Activated naive CD8-positive, alpha-beta T cell (primary cell): Measurements from ENCODE around the gene NRIP1.
"Not testable (repeated sequence)": the region's sequence is repeated elsewhere in the genome, so short reads cannot be mapped to it uniquely, and the experiment has no call there.

Experiments
- H3K27ac Mint-ChIP-seq: one replicate; pipeline ENCODE4 v1.8.0; 2021; ENCODE audit warnings: mixed read lengths
- H3K27me3 Mint-ChIP-seq: one replicate; pipeline ENCODE4 v1.8.0; 2021; ENCODE audit warnings: mixed read lengths
- H3K36me3 Mint-ChIP-seq: one replicate; pipeline ENCODE4 v1.8.0; 2021; ENCODE audit warnings: mixed read lengths
- H3K4me1 Mint-ChIP-seq: one replicate; pipeline ENCODE4 v1.8.0; 2021; ENCODE audit warnings: low read depth, mixed read lengths
- H3K4me3 Mint-ChIP-seq: one replicate; pipeline ENCODE4 v1.8.0; 2021; ENCODE audit warnings: mild to moderate bottlenecking, mixed read lengths
- H3K9me3 Mint-ChIP-seq: one replicate; pipeline ENCODE4 v1.8.0; 2021; ENCODE audit warnings: low read depth, mixed read lengths

Gene NRIP1

DNA sequence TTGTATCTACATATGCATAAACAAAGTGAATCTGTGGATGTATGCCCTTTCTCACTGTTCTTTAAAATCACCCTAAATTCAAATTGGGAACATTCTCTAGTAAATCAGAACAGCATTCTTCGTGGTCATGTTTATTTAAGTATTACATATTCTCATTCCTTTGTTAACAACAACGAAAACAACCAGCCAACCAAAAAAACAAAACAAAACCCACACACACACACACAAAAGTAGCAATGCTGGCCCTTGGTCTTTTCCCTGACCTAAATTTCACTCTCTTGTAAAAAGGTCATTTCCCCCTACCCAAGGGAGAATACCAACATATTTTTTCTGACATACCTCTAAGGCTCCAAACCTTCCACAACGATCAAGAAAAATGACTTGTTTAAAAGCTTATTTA is 102.6 kb downstream of the NRIP1 start:
- Mint-ChIP-seq H3K27ac (no peak overlapping the region), H3K4me3 (no peak overlapping the region), H3K4me1 (no peaks in the 10 kb centered on the region), H3K27me3 (no peaks in the 10 kb centered on the region), H3K36me3 (peaks cover 18% of the 10 kb centered on the region), H3K9me3 (no peaks in the 10 kb centered on the region)

DNA sequence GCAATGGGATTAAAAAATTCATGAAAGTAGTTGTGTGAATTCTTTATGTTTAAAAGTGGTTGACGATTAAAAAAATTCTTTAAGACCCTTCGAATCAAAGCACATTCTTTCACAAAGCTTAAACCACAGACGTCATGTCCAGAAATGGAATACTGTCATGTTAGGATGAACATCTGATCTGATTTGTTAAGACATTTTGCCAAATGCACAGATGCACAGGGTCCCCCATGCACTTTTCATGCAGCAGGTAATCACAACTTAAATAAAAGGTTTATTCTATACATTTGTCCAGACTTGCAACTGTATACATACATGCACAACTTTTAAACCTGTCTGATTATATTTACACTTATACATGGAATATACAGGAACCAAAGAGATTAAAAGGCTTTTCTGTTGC is 103.3 kb downstream of the NRIP1 start:
- Mint-ChIP-seq H3K36me3 (peaks cover 14% of the 10 kb centered on the region), H3K27me3 (no peaks in the 10 kb centered on the region), H3K27ac (no peak overlapping the region), H3K4me3 (no peak overlapping the region), H3K9me3 (no peaks in the 10 kb centered on the region), H3K4me1 (no peaks in the 10 kb centered on the region)

DNA sequence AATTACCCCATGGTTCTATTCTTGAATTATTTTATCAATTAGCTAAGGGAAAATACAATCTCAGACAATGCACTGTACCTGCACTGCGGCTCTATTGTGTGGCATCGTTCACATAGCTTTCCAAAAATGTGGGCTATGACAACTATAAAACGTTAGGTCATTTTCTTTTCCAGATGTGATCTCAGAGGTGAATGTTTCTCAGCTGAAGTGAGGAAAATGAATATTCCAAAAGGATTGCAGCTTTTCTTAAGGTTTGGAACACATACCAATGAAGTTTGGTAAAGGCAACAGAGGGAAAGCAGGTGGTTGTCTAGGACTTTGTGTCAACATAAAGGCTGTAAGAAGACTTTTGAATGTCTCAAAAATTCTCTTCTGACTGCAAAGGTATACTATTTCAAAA is 105.5 kb downstream of the NRIP1 start:
- Mint-ChIP-seq H3K27ac (no peak overlapping the region), H3K36me3 (no peaks in the 10 kb centered on the region)

DNA sequence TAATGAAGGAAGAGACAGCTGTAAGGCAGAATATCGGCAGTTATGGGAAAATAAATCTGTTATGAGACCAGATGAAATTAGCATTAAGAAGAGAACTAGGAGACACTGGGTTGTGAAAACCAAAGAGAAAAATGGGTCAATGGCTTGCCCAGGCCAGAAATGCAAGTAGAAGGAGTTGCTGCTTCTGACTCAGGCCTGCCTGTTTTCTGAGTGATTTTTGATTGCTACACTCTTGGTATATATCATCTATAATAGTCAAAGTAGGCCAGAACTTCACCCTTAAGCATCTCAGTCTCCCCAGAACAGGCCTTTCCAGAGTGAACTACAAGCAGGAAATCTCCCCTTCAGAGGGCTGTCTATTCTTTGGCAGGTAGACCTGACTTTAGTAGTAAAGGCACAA is 107.0 kb downstream of the NRIP1 start:
- no peaks in the 10 kb centered on the region for H3K9me3 Mint-ChIP-seq
- H3K4me3 Mint-ChIP-seq, result no peak overlapping the region
- H3K27ac Mint-ChIP-seq, result no peak overlapping the region
- no peaks in the 10 kb centered on the region for H3K4me1 Mint-ChIP-seq
- no peaks in the 10 kb centered on the region for H3K27me3 Mint-ChIP-seq
- no peaks in the 10 kb centered on the region for H3K36me3 Mint-ChIP-seq

More for the DNA sequence above, 105.5 kb downstream of the NRIP1 start:
- H3K9me3 Mint-ChIP-seq, result no peaks in the 10 kb centered on the region
- H3K27me3 Mint-ChIP-seq, result no peaks in the 10 kb centered on the region
- H3K4me3 Mint-ChIP-seq, result no peak overlapping the region
- no peaks in the 10 kb centered on the region for H3K4me1 Mint-ChIP-seq

DNA sequence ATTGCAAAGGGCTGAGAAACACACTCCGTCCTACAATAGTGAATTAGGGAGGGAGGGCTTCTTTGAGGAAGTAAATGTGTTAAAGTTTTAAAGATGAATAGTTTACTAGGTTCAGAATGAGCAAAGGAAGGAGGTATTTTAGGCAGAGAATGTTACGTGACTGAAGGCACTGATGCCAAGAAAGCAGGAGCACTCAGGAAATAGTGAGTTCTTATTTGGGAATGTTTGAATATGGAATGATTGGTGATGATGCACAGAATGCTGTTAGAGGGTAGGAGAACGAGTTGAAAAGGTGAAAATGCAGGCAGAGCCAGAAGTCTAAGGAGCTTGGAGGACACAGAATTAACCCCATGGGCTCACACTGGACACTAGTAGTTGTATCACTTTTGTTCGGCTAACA is 108.0 kb downstream of the NRIP1 start:
- Mint-ChIP-seq H3K4me3 (no peak overlapping the region), H3K27ac (no peak overlapping the region), H3K27me3 (peaks cover 1% of the 10 kb centered on the region), H3K9me3 (no peaks in the 10 kb centered on the region), H3K4me1 (no peaks in the 10 kb centered on the region), H3K36me3 (no peaks in the 10 kb centered on the region)

DNA sequence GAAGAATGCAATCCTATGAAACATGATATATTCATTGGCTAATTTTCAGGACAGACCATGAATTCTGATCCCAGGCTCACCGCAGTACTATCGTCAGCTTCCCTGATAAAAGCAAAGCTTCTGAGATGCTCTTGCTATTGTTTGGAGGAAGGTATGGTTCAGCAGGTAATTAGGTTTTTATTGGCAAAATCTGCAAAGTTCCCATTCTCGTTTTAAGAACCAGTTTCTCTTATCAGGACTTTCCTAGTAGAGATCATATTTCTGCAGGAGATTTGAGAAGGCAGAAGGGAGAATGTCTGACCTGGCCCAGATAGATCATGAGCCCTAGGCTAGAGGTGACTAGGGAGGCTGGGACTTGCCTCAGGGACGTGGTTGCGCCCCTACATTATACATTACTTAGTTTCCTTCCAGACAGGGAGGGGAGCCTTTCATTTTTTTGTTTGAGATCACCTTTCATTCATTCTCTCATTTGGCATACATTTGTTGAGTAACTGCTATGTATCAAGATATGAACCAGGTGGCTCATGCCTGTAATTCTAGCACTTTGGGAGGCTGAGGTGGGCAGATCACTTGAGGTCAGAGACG is 108.8 kb downstream of the NRIP1 start:
- H3K27me3 Mint-ChIP-seq, result peaks cover 1% of the 10 kb centered on the region
- no peak overlapping the region for H3K27ac Mint-ChIP-seq
- no peaks in the 10 kb centered on the region for H3K36me3 Mint-ChIP-seq
- no peaks in the 10 kb centered on the region for H3K9me3 Mint-ChIP-seq
- no peak overlapping the region for H3K4me3 Mint-ChIP-seq
- no peaks in the 10 kb centered on the region for H3K4me1 Mint-ChIP-seq

DNA sequence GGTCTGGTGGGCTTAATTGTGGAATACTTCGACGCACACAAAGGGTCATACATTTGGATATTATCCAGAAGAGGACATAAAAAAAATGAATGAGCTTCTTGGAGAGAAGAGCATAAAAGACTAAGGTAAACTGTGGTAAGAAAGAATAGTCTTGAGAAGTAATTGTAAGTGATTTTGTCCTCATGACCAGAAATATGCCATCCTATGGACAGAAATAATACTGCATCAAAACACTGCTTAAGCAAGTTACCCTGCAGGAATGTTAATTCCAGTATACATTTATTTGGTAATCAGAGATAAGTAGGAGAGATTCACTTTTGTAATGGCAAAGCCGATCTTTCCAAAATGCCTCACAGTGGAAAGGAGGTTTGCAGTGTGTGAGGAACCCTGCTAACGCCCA is 111.9 kb downstream of the NRIP1 start:
- Mint-ChIP-seq H3K4me1 (no peaks in the 10 kb centered on the region), H3K27ac (no peak overlapping the region), H3K4me3 (no peak overlapping the region), H3K9me3 (peaks cover 8% of the 10 kb centered on the region), H3K36me3 (peaks cover 5% of the 10 kb centered on the region), H3K27me3 (peaks cover 1% of the 10 kb centered on the region)

DNA sequence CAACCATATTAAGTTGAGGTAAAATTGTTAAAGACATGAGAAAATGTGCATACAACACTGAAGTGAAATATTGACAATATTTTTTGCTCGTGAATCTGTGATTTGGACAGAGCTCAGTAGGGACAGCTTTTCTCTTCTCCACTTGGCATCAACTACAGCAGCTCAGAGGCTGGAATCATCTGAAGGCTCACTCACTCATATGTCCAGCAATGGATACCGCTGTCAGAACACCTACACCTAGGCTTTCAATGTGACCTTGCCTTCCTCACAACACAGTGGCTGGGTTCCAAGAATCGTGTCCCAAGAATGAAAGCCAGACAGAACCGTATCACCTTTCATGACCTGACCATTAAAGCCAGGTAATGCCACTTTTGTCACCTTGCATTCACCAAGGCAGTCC is 115.2 kb downstream of the NRIP1 start:
- H3K27ac Mint-ChIP-seq, result no peak overlapping the region
- peaks cover 8% of the 10 kb centered on the region for H3K9me3 Mint-ChIP-seq
- peaks cover 1% of the 10 kb centered on the region for H3K27me3 Mint-ChIP-seq
- no peak overlapping the region for H3K4me3 Mint-ChIP-seq
- H3K4me1 Mint-ChIP-seq, result no peaks in the 10 kb centered on the region
- peaks cover 8% of the 10 kb centered on the region for H3K36me3 Mint-ChIP-seq

DNA sequence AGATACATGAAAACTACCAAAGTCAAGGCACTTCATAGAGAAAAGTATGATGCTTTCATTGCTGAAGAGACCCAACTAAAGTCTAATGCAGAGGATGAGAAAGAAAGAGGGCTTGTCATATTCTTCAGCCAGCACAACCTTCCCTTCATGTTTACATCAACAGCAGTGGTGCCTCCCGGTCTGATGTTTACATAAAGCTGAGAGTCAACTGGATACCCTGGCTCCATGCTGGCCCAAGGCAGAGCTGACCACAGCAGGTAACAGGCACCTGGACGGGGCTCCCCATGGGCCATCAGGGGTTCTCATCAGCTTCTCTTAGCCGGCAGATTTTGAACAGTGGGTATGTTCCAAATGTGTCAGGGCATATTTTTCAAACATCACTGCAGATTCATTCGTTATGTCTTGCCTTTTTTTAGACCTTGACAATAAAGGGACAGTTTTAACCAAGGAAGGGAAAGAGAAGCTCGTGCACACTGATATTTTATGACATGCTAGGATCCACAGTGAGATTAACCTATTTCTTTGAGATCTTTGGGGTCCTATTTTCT is 117.1 kb downstream of the NRIP1 start:
- H3K36me3 Mint-ChIP-seq, result peaks cover 8% of the 10 kb centered on the region
- H3K9me3 Mint-ChIP-seq, result peaks cover 8% of the 10 kb centered on the region
- no peak overlapping the region for H3K27ac Mint-ChIP-seq
- H3K4me3 Mint-ChIP-seq, result no peak overlapping the region
- peaks cover 1% of the 10 kb centered on the region for H3K27me3 Mint-ChIP-seq
- no peaks in the 10 kb centered on the region for H3K4me1 Mint-ChIP-seq

DNA sequence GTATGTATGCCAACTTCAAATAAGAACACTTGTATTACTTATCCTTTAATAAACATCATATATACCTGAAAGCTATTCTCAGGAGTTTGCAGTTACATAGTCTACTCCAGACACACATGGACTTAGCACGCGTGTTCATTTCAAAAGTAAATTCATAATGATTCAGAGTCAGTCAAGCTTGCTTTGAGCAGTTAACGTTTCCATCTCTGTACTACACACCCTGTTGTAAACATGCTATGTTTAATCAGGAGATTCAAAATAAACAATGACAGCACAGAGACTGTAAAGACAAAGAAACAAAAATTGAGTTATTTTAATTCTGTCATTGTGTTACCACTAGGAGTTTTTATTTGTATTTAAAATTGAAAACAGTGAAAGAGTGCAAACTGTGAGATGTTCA is 119.6 kb downstream of the NRIP1 start:
- peaks cover 8% of the 10 kb centered on the region for H3K9me3 Mint-ChIP-seq
- H3K27ac Mint-ChIP-seq, result no peak overlapping the region
- H3K27me3 Mint-ChIP-seq, result no peaks in the 10 kb centered on the region
- no peaks in the 10 kb centered on the region for H3K4me1 Mint-ChIP-seq
- peaks cover 8% of the 10 kb centered on the region for H3K36me3 Mint-ChIP-seq
- H3K4me3 Mint-ChIP-seq, result no peak overlapping the region

DNA sequence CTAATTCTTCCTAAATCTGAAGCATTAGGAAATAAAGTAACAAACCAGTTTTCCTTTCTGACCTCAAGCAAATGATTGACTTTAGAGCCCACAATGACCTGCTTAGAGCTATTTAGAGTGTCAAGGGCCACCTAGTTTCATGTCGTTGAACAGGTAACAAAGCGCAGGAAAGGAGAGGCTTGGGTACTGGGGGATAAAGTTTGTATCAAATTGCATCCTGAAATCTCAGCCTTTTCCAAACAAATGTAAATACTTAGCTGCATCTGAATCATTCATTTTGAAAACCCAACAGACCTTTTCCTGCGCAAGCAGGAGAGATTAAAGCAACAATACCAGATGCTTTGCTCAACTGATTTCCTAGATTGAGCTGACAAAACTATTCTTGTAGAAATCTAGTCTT is 121.2 kb downstream of the NRIP1 start:
- no peaks in the 10 kb centered on the region for H3K4me1 Mint-ChIP-seq
- no peak overlapping the region for H3K27ac Mint-ChIP-seq
- no peak overlapping the region for H3K4me3 Mint-ChIP-seq
- H3K27me3 Mint-ChIP-seq, result no peaks in the 10 kb centered on the region
- peaks cover under 1% of the 10 kb centered on the region for H3K9me3 Mint-ChIP-seq
- H3K36me3 Mint-ChIP-seq, result peaks cover 3% of the 10 kb centered on the region

DNA sequence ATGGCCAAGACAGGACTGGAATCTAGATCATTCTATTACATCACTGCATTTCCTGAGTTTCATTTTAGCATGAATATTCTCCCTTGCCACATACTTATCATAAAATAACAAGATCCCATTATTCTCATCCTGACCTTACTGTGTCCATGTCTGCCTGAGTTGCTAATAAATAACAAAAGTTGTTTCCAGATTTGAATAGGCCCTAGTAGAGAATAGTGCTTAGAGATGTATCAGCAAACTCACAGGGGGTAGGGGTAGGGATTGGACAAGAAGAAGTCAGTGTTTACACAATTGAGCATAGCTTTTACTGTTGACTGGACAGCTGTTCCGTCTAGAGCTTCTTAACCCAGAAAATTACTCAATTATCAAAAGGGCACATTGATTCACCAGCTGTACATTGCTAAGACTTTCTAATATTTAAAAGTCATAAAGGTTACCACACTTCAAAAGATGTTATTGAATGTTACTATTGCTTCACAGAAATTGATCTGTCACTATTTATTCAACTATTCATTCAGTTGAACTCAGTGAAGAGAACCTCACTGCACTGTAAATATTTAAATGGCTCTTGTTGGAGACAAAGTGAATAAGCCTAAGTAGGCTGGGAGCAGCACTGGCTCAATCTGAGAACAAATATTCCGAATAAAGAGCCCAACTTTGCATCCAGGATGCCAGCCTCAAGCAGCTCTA is 121.9 kb downstream of the NRIP1 start:
- H3K36me3 Mint-ChIP-seq, result peaks cover 6% of the 10 kb centered on the region
- no peaks in the 10 kb centered on the region for H3K27me3 Mint-ChIP-seq
- no peaks in the 10 kb centered on the region for H3K9me3 Mint-ChIP-seq
- no peaks in the 10 kb centered on the region for H3K4me1 Mint-ChIP-seq
- no peak overlapping the region for H3K4me3 Mint-ChIP-seq
- H3K27ac Mint-ChIP-seq, result no peak overlapping the region

DNA sequence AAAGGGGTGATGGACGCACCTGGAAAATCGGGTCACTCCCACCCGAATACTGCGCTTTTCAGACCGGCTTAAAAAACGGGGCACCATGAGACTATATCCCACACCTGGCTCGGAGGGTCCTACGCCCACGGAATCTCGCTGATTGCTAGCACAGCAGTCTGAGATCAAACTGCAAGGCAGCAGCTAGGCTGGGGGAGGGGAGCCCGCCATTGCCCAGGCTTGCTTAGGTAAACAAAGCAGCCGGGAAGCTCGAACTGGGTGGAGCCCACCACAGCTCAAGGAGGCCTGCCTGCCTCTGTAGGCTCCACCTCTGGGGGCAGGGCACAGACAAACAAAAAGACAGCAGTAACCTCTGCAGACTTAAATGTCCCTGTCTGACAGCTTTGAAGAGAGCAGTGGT is 137.5 kb downstream of the NRIP1 start:
- H3K9me3 Mint-ChIP-seq, H3K27me3 Mint-ChIP-seq, H3K27ac Mint-ChIP-seq, H3K4me3 Mint-ChIP-seq, H3K36me3 Mint-ChIP-seq, H3K4me1 Mint-ChIP-seq: not testable (repeated sequence)

DNA sequence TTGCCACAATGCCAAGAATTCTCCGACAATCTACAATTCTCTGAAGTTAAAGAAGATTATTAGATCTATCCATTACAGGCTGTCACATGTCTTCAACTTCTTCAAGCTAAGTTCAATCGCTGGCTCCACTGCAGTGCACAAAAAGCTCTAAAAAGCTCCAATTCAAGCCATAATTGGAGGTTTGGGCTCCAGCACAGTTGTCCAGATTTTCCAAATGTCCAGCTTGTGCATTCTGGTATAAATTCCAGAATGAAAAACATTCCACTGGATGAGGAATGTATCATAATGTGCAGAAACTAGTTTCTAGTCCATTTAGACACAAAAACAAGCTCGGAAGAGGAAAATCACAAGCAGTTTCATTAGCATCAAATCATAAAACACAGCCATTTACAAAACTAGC is 138.6 kb downstream of the NRIP1 start:
- Mint-ChIP-seq H3K4me3 (no peak overlapping the region), H3K27me3 (peaks cover under 1% of the 10 kb centered on the region), H3K9me3 (no peaks in the 10 kb centered on the region), H3K4me1 (no peaks in the 10 kb centered on the region), H3K36me3 (peaks cover 4% of the 10 kb centered on the region), H3K27ac (no peak overlapping the region)

DNA sequence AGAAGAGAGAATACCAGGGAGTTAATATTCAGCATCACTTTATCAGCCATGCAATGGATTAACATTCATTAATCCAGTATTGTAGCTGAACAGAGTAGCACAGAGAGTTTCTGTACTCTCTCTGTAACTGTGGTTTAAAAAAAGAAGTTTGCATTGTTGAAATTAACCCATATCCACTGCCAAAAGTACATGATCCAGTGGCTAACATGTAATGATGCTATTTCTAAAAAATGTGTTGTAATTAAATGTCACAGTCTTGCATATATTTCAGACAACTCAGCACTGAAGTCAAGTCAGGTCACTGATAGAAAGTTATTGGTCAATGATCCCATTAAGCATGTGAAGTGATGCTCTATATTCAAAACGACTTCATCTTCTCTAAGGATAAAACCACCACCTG is 141.3 kb downstream of the NRIP1 start:
- Mint-ChIP-seq H3K36me3 (peaks cover 4% of the 10 kb centered on the region), H3K4me3 (no peak overlapping the region), H3K4me1 (no peaks in the 10 kb centered on the region), H3K27me3 (peaks cover 1% of the 10 kb centered on the region), H3K9me3 (no peaks in the 10 kb centered on the region), H3K27ac (no peak overlapping the region)

DNA sequence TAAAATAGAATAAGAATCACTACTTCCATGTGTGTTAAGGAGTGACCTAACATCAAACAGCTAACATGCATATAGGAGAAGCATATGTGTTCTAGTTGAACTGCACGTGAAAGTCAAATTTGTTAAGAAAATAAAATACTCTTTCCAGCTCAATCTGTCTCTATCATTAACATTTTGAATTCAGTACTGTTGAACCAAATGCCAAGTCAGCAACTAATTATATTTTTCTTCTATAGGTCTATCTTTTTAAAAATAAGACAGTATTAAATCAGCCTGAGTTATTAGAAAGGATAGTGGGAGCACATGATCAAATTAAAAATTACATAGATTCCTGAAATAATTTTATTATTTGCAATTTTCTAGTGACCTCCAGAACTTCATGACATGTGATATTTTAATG is 141.8 kb downstream of the NRIP1 start:
- H3K36me3 Mint-ChIP-seq, result peaks cover 4% of the 10 kb centered on the region
- H3K4me1 Mint-ChIP-seq, result no peaks in the 10 kb centered on the region
- peaks cover 1% of the 10 kb centered on the region for H3K27me3 Mint-ChIP-seq
- no peaks in the 10 kb centered on the region for H3K9me3 Mint-ChIP-seq
- no peak overlapping the region for H3K4me3 Mint-ChIP-seq
- H3K27ac Mint-ChIP-seq, result no peak overlapping the region
